DND-41 (cell line): ENCODE results near the gene FNBP1.

ENCODE experiments used
- CTCF ChIP-seq: IDR thresholded peaks from 2 replicates; pipeline ENCODE4 v1.5.1; 2012; ENCODE audit warnings: borderline replicate concordance, low read length, moderate library complexity, mild to moderate bottlenecking; ENCODE audit not compliant: poor library complexity, severe bottlenecking; ENCODE audit errors: extremely low read depth
- EZH2 ChIP-seq: IDR thresholded peaks from 3 replicates; pipeline ENCODE4 v1.6.1; 2012; ENCODE audit warnings: borderline replicate concordance, low read depth, mild to moderate bottlenecking, moderate library complexity, low read length, inconsistent platforms; ENCODE audit not compliant: severe bottlenecking

- TF ChIP-seq CTCF (no peak), EZH2 (no peak)
Observed at GRCh38 chr9:129919841-129920240, 123.1 kb downstream of the FNBP1 start.
